SK-N-MC (cell line): ENCODE results near the gene CHMP4A.

Experiments
- EZH2 ChIP-seq: fragments of 200-600 bp; sonication (generic); IDR thresholded peaks from one replicate; pipeline ENCODE4 v1.6.1; 2017; ENCODE audit warnings: antibody characterized with exemption
- POLR2AphosphoS5 ChIP-seq: IDR thresholded peaks from 2 replicates; pipeline ENCODE4 v1.6.1; 2012; ENCODE audit warnings: mild to moderate bottlenecking, low read depth, low read length, borderline replicate concordance

- no peak for TF ChIP-seq POLR2AphosphoS5
- TF ChIP-seq EZH2, result no peak
Measured at GRCh38 chr14:24177891-24178290, 35.4 kb downstream of the CHMP4A start.
